DND-41 (cell line): ENCODE data around the gene KIAA1671.

Experiments used
- ATAC-seq: fragments of 200-7000 bp; cut with Tn5 transposase; 3 replicates; pipeline ENCODE4 v1.9.1; 2021; ENCODE audit warnings: low read depth; ENCODE audit not compliant: insufficient read depth
- DNase-seq: peaks from one replicate; pipeline ENCODE4 v3.0.0-alpha.2; 2020
- H2AFZ ChIP-seq: 2 replicates; pipeline ENCODE4 v1.6.0; 2012; ENCODE audit warnings: low read depth, low read length
- H3K27ac ChIP-seq: 2 replicates; pipeline ENCODE4 v1.5.1; 2012; ENCODE audit warnings: low read length, inconsistent platforms
- H3K27me3 ChIP-seq: fragments of 200-600 bp; sonication (generic); 2 replicates; pipeline ENCODE4 v1.6.0; 2012; ENCODE audit warnings: low read length, mild to moderate bottlenecking, inconsistent platforms; ENCODE audit not compliant: insufficient read depth, poor library complexity
- H3K36me3 ChIP-seq: 2 replicates; pipeline ENCODE4 v1.5.1; 2012; ENCODE audit warnings: low read length, inconsistent platforms; ENCODE audit not compliant: insufficient read depth
- H3K4me1 ChIP-seq: 2 replicates; pipeline ENCODE4 v1.5.1; 2012; ENCODE audit warnings: mild to moderate bottlenecking, low read length; ENCODE audit not compliant: insufficient read depth
- H3K4me2 ChIP-seq: 2 replicates; pipeline ENCODE4 v1.6.0; 2012; ENCODE audit warnings: mild to moderate bottlenecking, moderate library complexity, low read length, inconsistent platforms; ENCODE audit not compliant: insufficient read depth
- H3K4me3 ChIP-seq, 2 experiments: fragments of 200-600 bp in 1 of 2; shearing (Covaris generic) in 1 of 2; 2 replicates each; pipeline ENCODE4 v1.5.1; 2012 to 2016; ENCODE audit warnings: inconsistent platforms in 2 of 2, low read length in 2 of 2, mild to moderate bottlenecking in 2 of 2, low read depth in 1 of 2, moderate library complexity in 1 of 2
- H3K79me2 ChIP-seq: 2 replicates; pipeline ENCODE4 v1.6.0; 2012; ENCODE audit warnings: low read length, inconsistent platforms; ENCODE audit not compliant: insufficient read depth
- H3K9ac ChIP-seq: 2 replicates; pipeline ENCODE4 v1.6.0; 2012; ENCODE audit warnings: low read depth, mild to moderate bottlenecking, inconsistent platforms, low read length, moderate library complexity
- H3K9me3 ChIP-seq: 2 replicates; pipeline ENCODE4 v1.5.1; 2012; ENCODE audit warnings: low read length, moderate library complexity, mild to moderate bottlenecking, inconsistent platforms; ENCODE audit not compliant: insufficient read depth, severe bottlenecking
- H4K20me1 ChIP-seq: 2 replicates; pipeline ENCODE4 v1.6.0; 2012; ENCODE audit warnings: low read length; ENCODE audit not compliant: insufficient read depth
- EZH2 ChIP-seq: IDR thresholded peaks from 3 replicates; pipeline ENCODE4 v1.6.1; 2012; ENCODE audit warnings: borderline replicate concordance, low read depth, mild to moderate bottlenecking, moderate library complexity, low read length, inconsistent platforms; ENCODE audit not compliant: severe bottlenecking
- TF ChIP-seq, protein P1 (sequence below): IDR thresholded peaks from 2 replicates; pipeline ENCODE4 v1.5.1; 2012; ENCODE audit warnings: borderline replicate concordance, low read length, moderate library complexity, mild to moderate bottlenecking; ENCODE audit not compliant: poor library complexity, severe bottlenecking; ENCODE audit errors: extremely low read depth

KIAA1671 gene

DNA sequence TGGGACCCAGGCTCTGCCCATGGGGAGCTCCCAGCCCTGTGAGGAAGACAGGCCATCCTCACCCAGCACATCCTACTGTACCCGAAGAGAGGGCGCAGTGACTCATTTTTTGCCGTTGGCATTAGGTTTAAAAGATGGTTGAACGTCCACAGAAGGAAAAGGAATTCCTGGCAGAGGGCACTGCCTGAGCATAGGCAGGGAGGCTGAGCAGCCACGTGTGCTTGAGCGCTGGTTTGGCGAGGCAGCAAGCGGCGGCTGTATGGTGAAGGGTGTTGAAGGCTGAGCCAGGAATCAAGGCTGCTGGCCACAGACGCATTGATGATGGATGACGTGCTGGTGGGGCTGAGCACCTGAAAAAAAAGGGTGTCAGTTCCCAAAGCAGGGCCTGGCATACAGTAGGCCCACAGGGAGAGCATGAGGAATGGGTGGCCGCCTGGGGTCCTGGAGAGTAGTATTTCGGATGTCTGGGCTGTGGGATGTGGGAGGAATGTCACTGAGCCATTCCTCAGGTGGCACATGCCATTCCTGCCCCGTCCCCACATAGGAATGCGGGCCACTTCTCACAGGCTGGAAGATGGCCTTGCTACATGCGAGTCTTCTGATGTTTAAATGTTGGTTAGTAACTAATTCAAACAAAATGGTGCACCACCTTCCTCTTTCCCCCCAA is 112.5 kb downstream of the KIAA1671 start:
- Histone ChIP-seq H3K4me3 (no peak overlapping the region), H3K4me2 (no peak overlapping the region), H2AFZ (no peak overlapping the region), H3K27ac (no peak overlapping the region), H3K79me2 (no peaks in the 10 kb centered on the region), H3K27me3 (peaks cover 4% of the 10 kb centered on the region), H3K4me1 (peaks cover 58% of the 10 kb centered on the region), H3K36me3 (no peaks in the 10 kb centered on the region), H4K20me1 (peaks cover 8% of the 10 kb centered on the region), H3K9me3 (no peaks in the 10 kb centered on the region), H3K9ac (no peak overlapping the region)
- DNase-seq, result no peak
- no peak for TF ChIP-seq EZH2
- TF ChIP-seq, protein P1, sequence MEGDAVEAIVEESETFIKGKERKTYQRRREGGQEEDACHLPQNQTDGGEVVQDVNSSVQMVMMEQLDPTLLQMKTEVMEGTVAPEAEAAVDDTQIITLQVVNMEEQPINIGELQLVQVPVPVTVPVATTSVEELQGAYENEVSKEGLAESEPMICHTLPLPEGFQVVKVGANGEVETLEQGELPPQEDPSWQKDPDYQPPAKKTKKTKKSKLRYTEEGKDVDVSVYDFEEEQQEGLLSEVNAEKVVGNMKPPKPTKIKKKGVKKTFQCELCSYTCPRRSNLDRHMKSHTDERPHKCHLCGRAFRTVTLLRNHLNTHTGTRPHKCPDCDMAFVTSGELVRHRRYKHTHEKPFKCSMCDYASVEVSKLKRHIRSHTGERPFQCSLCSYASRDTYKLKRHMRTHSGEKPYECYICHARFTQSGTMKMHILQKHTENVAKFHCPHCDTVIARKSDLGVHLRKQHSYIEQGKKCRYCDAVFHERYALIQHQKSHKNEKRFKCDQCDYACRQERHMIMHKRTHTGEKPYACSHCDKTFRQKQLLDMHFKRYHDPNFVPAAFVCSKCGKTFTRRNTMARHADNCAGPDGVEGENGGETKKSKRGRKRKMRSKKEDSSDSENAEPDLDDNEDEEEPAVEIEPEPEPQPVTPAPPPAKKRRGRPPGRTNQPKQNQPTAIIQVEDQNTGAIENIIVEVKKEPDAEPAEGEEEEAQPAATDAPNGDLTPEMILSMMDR, result no peak
- ATAC-seq, result no peak

DNA sequence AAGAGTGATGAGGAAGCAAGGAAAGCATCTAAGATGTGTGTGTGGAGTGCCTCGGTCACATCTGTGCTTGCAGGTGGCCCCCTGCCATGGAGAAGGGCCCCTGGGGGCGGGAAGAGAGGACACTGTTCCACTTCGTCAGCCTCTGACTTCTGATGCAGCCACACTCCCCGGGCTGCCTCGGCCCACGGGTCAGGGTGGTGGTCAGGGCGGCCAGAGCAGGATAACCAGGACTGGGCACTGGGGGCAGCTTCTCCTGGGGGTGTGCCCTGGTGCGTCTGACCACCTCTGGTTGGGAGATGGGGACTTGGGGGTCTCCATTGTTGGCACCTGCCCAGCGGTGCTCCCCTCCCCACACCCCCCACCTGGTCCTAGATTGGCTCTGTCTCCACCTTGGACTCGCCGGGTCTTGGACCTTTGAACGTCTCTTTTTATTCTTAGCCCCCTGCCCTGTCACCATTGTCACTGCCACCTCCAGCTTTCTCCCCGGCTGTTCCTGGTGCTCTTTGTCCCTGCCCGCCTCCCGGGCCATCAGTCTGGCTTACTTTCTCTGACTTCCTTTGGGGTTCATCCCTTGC is 114.4 kb downstream of the KIAA1671 start:
- Histone ChIP-seq H2AFZ (no peak overlapping the region), H3K9ac (no peak overlapping the region), H3K4me2 (no peak overlapping the region; the same call in 1 of the 2 replicates), H4K20me1 (peaks cover 8% of the 10 kb centered on the region), H3K36me3 (no peaks in the 10 kb centered on the region), H3K27me3 (peaks cover 4% of the 10 kb centered on the region), H3K4me3 (no peak overlapping the region), H3K79me2 (no peaks in the 10 kb centered on the region), H3K4me1 (peaks cover 50% of the 10 kb centered on the region), H3K9me3 (no peaks in the 10 kb centered on the region), H3K27ac (no peak overlapping the region)
- TF ChIP-seq, protein P1, result no peak
- ATAC-seq, result no peak
- DNase-seq, result no peak

DNA sequence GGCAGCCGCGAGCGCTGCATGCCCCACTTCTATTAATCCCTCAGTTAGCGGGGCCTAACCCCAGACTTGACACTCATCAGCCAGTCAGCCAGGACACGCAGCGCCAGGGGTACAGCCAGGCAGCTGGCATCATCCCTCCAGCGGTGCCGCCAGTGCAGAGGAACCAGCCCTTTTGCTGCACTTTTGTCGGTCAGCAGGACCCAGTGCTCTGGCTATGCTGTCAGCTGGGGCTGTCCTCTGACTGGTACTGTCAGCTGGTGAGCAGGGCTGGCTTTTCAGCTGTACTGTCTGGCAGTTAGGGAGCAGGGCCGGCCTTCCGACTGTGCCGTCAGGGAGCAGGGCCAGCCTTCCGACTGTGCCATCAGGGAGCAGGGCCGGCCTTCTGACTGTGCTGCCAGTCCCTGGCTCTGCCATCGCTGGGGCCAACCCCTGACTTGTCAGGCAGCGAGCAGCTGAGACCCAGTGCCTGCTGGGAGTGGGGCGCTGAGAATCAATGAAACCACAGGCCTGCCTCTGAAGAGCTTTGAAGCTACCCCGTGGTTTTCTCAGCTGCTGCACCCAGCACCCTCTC is 115.4 kb downstream of the KIAA1671 start:
- Histone ChIP-seq H3K4me3 (peak overlapping the region in 1 of 2 experiments; percentile 47; a peak in 2 of 4 replicates), H3K79me2 (no peaks in the 10 kb centered on the region), H3K9ac (peak overlapping the region; percentile 40; the same call in 1 of the 2 replicates), H3K4me2 (peak overlapping the region; percentile 65), H3K27ac (peak overlapping the region; percentile 66), H3K27me3 (peaks cover 9% of the 10 kb centered on the region), H4K20me1 (peaks cover 8% of the 10 kb centered on the region), H2AFZ (no peak overlapping the region), H3K9me3 (no peaks in the 10 kb centered on the region), H3K36me3 (no peaks in the 10 kb centered on the region), H3K4me1 (peaks cover 40% of the 10 kb centered on the region)
- TF ChIP-seq EZH2, result no peak
- TF ChIP-seq, protein P1, result no peak
- ATAC-seq (peak; percentile 97), DNase-seq (peak; percentile 94)
